ENCODE measurements around the gene NLGN3.

The NLGN3 gene

DNA sequence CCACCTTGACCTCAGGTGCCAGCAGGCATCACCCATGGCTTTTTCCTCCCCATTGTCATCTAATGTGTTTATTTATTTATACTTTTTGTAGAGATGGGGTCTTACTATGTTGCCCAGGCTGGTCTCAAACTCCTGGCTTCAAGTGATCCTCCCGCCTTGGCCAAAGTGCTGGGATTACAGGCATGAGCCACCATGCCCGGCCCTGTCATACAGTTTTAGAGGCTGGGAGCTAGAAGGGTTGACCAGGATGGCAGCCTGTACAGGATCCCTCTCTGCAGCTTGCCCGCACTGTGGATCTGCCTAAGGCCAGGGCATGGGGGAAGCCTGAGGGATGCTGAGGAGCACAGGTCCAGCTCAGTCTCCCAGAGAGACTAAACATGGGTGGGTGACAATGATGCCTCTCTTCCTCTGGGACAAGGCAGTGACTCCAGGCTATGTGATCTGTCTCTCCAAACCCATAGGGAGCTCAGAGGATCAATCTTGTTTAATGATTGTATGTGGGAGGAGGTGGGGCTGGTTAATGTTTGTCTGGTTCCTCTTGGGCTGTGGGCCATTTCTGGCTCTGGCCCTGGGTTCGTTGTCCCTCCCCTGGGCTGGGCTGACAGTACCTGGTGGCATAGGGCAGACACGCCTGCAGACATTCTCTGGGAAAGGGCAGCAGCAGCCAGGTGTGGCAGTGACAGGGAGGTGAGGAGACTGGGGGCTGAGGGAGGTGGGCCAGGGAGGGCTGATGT is 70.1 kb downstream of the NLGN3 start:
- no peaks in the 10 kb centered on the region for H3K36me3 ChIP-seq (ENCODE audit: insufficient read depth, low read length)
- H3K9ac ChIP-seq (ENCODE audit: low read depth, low read length): no peak overlapping the region
- H2AFZ ChIP-seq (ENCODE audit: low read depth, low read length): no peak overlapping the region
- no peak overlapping the region for H3K27ac ChIP-seq (ENCODE audit: low read length)
- DNase-seq (no peak), ATAC-seq (ENCODE audit: insufficient read depth, low read depth) (no peak)
- no peaks in the 10 kb centered on the region for H3K4me1 ChIP-seq (ENCODE audit: insufficient read depth, low read length)
- no peaks in the 10 kb centered on the region for H3K79me2 ChIP-seq (ENCODE audit: insufficient read depth, low read length)
- TF ChIP-seq, protein P1, sequence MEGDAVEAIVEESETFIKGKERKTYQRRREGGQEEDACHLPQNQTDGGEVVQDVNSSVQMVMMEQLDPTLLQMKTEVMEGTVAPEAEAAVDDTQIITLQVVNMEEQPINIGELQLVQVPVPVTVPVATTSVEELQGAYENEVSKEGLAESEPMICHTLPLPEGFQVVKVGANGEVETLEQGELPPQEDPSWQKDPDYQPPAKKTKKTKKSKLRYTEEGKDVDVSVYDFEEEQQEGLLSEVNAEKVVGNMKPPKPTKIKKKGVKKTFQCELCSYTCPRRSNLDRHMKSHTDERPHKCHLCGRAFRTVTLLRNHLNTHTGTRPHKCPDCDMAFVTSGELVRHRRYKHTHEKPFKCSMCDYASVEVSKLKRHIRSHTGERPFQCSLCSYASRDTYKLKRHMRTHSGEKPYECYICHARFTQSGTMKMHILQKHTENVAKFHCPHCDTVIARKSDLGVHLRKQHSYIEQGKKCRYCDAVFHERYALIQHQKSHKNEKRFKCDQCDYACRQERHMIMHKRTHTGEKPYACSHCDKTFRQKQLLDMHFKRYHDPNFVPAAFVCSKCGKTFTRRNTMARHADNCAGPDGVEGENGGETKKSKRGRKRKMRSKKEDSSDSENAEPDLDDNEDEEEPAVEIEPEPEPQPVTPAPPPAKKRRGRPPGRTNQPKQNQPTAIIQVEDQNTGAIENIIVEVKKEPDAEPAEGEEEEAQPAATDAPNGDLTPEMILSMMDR (IDR thresholded peaks at IDR 0.05; ENCODE audit: borderline replicate concordance, extremely low read depth, low read length, poor library complexity, severe bottlenecking): no peak
- no peak for TF ChIP-seq EZH2 (IDR thresholded peaks at IDR 0.05; ENCODE audit: borderline replicate concordance, low read depth, low read length, severe bottlenecking)
- H3K9me3 ChIP-seq (ENCODE audit: insufficient read depth, low read length, severe bottlenecking): no peaks in the 10 kb centered on the region
- no peak overlapping the region for H3K4me2 ChIP-seq (ENCODE audit: insufficient read depth, low read length)
- H4K20me1 ChIP-seq (ENCODE audit: insufficient read depth, low read length): no peaks in the 10 kb centered on the region
- H3K4me3 ChIP-seq (ENCODE audit: low read depth in 1 of 2, low read length in 2 of 2): no peak overlapping the region
- no peaks in the 10 kb centered on the region for H3K27me3 ChIP-seq (ENCODE audit: insufficient read depth, low read length, poor library complexity)

DNA sequence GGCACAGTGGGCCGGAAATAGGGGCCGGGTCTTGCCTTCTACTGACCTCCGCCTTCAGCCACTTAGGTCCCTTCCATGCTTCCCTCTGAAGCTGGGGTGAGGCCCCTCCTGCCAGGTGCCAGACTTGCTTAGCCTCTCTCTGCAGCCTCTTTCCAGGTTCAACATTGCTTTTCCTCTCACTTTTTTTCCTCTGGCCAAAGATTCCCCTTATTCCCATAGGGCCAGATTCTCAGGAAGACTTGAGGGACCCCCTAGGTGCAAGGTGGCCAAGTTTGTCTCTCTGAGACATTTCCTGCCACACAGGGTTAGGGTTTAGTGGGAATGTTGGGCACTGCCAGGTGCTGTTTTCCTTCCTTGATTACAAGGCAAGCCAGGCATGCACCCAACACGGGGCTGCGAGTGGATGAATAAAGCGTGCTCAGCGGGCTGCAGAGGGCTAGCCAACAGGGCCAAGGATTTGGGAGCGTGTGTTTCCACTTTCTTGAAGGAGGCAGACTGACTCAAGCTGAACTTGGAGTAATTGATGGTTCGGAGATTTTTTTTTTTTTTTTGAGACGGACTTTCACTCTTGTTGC is 70.8 kb downstream of the NLGN3 start:
- no peak for TF ChIP-seq EZH2 (IDR thresholded peaks at IDR 0.05; ENCODE audit: borderline replicate concordance, low read depth, low read length, severe bottlenecking)
- TF ChIP-seq, protein P1 (IDR thresholded peaks at IDR 0.05; ENCODE audit: borderline replicate concordance, extremely low read depth, low read length, poor library complexity, severe bottlenecking): no peak
- H3K4me3 ChIP-seq (ENCODE audit: low read depth in 1 of 2, low read length in 2 of 2): no peak overlapping the region

DNA sequence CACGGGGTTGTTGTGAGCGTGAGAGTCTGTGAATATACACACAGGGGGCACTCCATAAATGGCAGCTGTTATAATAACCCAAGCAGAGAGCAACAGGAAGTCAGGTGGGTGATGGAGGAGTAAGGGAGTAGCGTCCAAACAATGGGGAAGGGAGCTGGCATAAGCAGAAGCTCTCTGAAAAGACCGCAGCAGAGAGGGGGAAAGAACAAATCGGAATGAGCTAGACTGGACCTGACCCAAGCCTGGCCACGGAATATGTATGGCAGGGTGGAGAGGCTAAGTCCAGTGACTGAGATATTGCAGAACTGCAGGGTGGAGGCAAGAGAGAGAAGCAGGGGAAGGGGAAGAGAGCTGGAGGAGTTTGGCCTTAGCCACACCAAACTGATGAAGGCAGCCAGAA is 71.8 kb downstream of the NLGN3 start:
- TF ChIP-seq EZH2 (IDR thresholded peaks at IDR 0.05; ENCODE audit: borderline replicate concordance, low read depth, low read length, severe bottlenecking): no peak
- TF ChIP-seq, protein P1 (IDR thresholded peaks at IDR 0.05; ENCODE audit: borderline replicate concordance, extremely low read depth, low read length, poor library complexity, severe bottlenecking): no peak
- no peak overlapping the region for H2AFZ ChIP-seq (ENCODE audit: low read depth, low read length)
- H3K4me2 ChIP-seq (ENCODE audit: insufficient read depth, low read length): no peak overlapping the region
- ATAC-seq (ENCODE audit: insufficient read depth, low read depth): no peak
- H3K9ac ChIP-seq (ENCODE audit: low read depth, low read length): no peak overlapping the region
- no peaks in the 10 kb centered on the region for H3K79me2 ChIP-seq (ENCODE audit: insufficient read depth, low read length)
- H3K27ac ChIP-seq (ENCODE audit: low read length): no peak overlapping the region
- no peaks in the 10 kb centered on the region for H3K36me3 ChIP-seq (ENCODE audit: insufficient read depth, low read length)
- no peak for DNase-seq
- H4K20me1 ChIP-seq (ENCODE audit: insufficient read depth, low read length): no peaks in the 10 kb centered on the region
- H3K27me3 ChIP-seq (ENCODE audit: insufficient read depth, low read length, poor library complexity): no peaks in the 10 kb centered on the region
- H3K9me3 ChIP-seq (ENCODE audit: insufficient read depth, low read length, severe bottlenecking): no peaks in the 10 kb centered on the region
- no peak overlapping the region for H3K4me3 ChIP-seq (ENCODE audit: low read depth in 1 of 2, low read length in 2 of 2)
- H3K4me1 ChIP-seq (ENCODE audit: insufficient read depth, low read length): no peaks in the 10 kb centered on the region

More for the DNA sequence above, 70.8 kb downstream of the NLGN3 start:
- Histone ChIP-seq H3K27me3 (ENCODE audit: insufficient read depth, low read length, poor library complexity) (no peaks in the 10 kb centered on the region), H4K20me1 (ENCODE audit: insufficient read depth, low read length) (no peaks in the 10 kb centered on the region), H3K4me1 (ENCODE audit: insufficient read depth, low read length) (no peaks in the 10 kb centered on the region), H2AFZ (ENCODE audit: low read depth, low read length) (no peak overlapping the region), H3K79me2 (ENCODE audit: insufficient read depth, low read length) (no peaks in the 10 kb centered on the region), H3K27ac (ENCODE audit: low read length) (no peak overlapping the region), H3K9me3 (ENCODE audit: insufficient read depth, low read length, severe bottlenecking) (no peaks in the 10 kb centered on the region), H3K9ac (ENCODE audit: low read depth, low read length) (no peak overlapping the region), H3K4me2 (ENCODE audit: insufficient read depth, low read length) (no peak overlapping the region), H3K36me3 (ENCODE audit: insufficient read depth, low read length) (no peaks in the 10 kb centered on the region)
- no peak for ATAC-seq (ENCODE audit: insufficient read depth, low read depth)
- no peak for DNase-seq
